Cardiac fibroblast (primary cell): ENCODE results near the gene C2CD4A.

ENCODE experiments used
- DNase-seq, 2 donors: peaks; one replicate each; pipeline versions ENCODE4 v3.0.0 to v3.0.0-alpha.2; 2010; ENCODE audit warnings: low read depth in 2 of 2
- H3K4me3 ChIP-seq, 2 donors: replicated peaks in 1 of 2; 1 replicate in 1 of 2; 2 replicates in 1 of 2; pipeline ENCODE4 v1.5.1; 2011; ENCODE audit warnings: low read depth in 2 of 2, low read length in 2 of 2, mild to moderate bottlenecking in 2 of 2, moderate library complexity in 1 of 2
- CTCF ChIP-seq: IDR thresholded peaks from one replicate; pipeline ENCODE4 v1.5.1; 2011; ENCODE audit warnings: low read depth, mild to moderate bottlenecking, low read length, inconsistent platforms

C2CD4A gene

GRCh38 chr15:62053439-62054085, 13.2 kb upstream of the C2CD4A start:
- H3K4me3 ChIP-seq = no peak overlapping the region
- DNase-seq = no peak
- TF ChIP-seq CTCF = no peak

- TF ChIP-seq CTCF = no peak
- no peak for DNase-seq
- no peak overlapping the region for H3K4me3 ChIP-seq
These were observed 11.8 kb upstream of the C2CD4A start for GRCh38 chr15:62054979-62055378.

GRCh38 chr15:62057341-62057980, 9.3 kb upstream of the C2CD4A start:
- no peak for DNase-seq
- TF ChIP-seq CTCF = no peak
- H3K4me3 ChIP-seq = no peak overlapping the region

- no peak for TF ChIP-seq CTCF
- peak overlapping the region in 1 of 2 donors; percentile 12 for H3K4me3 ChIP-seq
- DNase-seq = no peak
These were observed 8.3 kb upstream of the C2CD4A start for GRCh38 chr15:62058327-62059028.

GRCh38 chr15:62059108-62059815, 7.5 kb upstream of the C2CD4A start:
- peak; percentile 14 for TF ChIP-seq CTCF
- peak overlapping the region; percentile 85 to 95 for H3K4me3 ChIP-seq
- peak; percentile 29 to 31 for DNase-seq

- H3K4me3 ChIP-seq = peak overlapping the region; percentile 85 to 95
- no peak for TF ChIP-seq CTCF
- peak; percentile 48 to 62 for DNase-seq
These were observed 7.0 kb upstream of the C2CD4A start for GRCh38 chr15:62059816-62060112.
